GM18499 (cell line): ENCODE results near the gene CLSTN2.

ENCODE experiments used
- ATAC-seq: cut with Tn5 transposase; IDR thresholded peaks from one replicate; pipeline ENCODE4 v1.9.1; 2021; ENCODE audit warnings: moderate number of reproducible peaks; ENCODE audit not compliant: insufficient read depth, unreplicated experiment

The CLSTN2 gene

DNA sequence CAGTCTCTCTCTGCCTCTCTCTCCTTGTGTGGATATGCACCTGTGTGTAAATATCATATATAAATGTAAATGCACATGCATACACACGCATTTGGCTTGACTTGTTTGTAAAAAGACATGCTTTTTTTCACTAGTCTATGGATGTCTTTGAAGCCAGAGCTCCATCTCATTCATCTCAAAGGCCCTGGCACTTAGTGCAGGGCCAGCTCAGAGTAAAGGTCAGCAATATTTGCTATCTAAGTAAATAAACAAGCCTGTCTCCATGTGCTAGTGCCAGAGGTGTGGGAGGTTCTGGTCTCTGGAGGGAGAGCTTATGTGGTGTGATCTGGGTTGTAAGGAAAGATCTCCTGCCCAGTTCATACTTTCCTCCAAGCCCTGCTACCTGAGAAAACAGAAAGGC lies 5.6 kb downstream of the CLSTN2 start:
- no peak for ATAC-seq

DNA sequence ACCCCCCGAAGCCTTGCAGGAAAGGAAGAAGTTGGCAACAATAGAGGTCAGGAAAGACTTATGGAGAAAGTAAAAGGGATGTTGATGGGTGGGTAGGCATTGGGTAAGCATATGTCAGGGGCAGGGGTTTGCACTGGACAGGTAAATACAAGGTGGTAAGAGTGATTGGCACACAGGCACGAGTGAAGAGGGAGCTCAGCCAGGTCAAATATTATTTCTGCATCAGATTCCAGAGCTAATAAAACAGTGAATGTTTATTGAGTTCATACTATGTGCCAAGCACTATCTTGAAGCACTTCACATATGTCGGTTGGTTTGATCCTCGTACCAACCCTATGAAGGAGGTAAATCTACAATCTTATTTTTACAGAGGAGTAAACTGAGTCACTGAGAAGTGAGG lies 6.6 kb downstream of the CLSTN2 start:
- ATAC-seq, result no peak

- ATAC-seq, result no peak
Observed at GRCh38 chr3:139944256-139944910, 9.4 kb downstream of the CLSTN2 start.

DNA sequence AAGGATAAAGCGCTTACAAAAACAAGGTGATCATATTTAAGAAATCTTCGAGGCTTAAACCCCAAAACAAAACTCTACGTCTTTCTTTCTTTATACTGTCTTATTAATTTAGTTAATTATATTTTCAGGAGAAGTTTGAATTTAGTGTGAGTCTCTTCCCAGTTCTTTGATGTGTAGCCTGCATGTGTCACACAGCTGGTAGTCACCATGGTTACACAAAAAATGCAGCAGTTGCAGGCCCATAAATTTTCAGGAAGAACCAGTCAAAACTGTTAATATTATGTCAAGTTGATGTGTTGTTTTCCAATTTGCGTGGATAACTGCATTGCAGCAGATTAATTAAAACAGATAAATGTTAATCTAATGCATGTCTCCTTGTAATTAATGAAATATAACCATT lies 10.4 kb downstream of the CLSTN2 start:
- ATAC-seq, result no peak

- ATAC-seq, result no peak
Observed at GRCh38 chr3:139945942-139946341, 11.0 kb downstream of the CLSTN2 start.

GRCh38 chr3:139948467-139948866 lies 13.5 kb downstream of the CLSTN2 start:
- ATAC-seq, result no peak

DNA sequence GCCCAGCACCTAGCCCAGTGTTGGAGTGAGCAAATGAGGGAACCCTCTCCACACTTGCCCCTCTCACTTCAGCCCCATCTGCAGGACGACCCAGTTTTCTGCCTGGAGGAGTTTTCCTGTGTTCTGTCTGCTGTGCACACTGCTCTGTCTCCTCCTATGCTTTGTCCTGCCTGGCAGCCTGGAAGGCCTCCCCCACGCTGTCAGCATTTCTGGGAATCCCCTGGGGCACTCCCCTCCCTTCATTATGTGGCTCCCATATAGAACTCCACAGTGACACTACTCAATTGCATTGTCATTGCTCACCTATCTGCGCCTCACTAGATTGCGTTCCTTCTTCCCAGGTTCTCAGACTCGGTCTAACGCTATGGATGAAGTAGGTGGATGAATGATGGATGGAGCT lies 13.9 kb downstream of the CLSTN2 start:
- no peak for ATAC-seq

- no peak for ATAC-seq
Observed at GRCh38 chr3:139953131-139953910, 18.3 kb downstream of the CLSTN2 start.

DNA sequence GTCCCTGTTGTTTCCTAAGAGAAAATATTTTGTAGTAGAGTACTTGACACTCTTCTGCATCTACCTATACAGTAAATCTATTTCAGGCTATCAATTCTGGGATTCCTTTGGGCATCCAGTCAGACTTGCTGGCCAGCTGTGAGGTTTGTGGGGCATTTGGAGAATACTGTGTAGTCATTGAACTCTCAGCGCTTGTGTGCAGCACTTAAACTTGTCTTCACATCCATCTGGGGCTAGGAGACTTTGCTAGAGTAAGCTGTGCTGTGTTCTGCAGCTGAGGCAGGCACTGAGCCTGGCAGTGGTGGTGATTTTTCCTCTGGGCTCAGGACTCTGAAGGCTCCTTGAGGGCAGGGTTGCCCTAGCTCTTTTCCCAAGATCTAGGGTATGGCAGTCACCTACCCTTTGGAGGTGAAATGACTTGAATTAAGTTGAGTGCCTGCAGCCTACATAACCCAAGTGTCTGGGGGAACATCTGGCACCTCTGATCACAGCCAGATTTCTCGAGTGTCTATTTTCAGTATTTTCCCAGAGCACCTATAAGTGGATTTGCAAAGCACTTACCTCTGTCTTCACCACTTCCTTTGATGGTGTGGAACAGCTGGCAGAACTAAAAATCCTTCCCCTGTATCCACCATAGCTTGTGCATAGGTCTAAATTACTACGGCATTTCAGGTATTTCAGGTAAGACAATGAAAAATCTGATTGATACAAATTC lies 19.3 kb downstream of the CLSTN2 start:
- ATAC-seq, result no peak

- no peak for ATAC-seq
Observed at GRCh38 chr3:139957844-139958243, 22.9 kb downstream of the CLSTN2 start.

GRCh38 chr3:139969386-139969785 lies 34.4 kb downstream of the CLSTN2 start:
- ATAC-seq, result no peak

- no peak for ATAC-seq
Observed at GRCh38 chr3:139970526-139970925, 35.5 kb downstream of the CLSTN2 start.

DNA sequence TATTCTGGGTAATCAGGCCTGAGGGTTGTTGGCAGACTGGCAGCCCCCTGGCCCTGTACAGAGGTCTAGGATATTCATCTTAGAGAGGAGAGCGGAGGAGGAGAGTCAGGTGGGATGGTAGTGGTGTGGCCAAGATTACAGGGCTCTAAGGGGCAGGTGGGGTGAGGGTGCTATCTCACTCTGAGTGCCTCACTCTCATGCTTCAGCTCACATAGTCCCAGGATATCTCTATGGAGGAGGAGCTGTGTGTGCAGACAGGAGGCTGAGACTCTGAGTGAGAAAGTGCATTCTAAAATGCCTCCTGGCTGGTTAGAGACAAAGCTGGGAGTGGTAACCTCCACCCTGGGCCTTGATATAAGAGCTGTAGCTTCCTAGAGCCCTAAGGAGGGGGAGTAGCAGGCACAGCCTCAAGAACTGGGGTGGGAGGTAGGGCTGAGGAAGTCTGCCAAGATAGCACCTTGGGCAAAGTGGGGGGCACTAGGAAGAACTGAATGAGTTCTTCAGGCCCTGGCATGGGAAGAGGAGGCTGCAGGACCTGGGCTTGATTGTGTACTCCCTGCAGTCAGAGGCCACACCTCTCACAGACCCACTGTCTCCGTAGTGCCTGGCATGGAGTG lies 39.9 kb downstream of the CLSTN2 start:
- ATAC-seq, result no peak

DNA sequence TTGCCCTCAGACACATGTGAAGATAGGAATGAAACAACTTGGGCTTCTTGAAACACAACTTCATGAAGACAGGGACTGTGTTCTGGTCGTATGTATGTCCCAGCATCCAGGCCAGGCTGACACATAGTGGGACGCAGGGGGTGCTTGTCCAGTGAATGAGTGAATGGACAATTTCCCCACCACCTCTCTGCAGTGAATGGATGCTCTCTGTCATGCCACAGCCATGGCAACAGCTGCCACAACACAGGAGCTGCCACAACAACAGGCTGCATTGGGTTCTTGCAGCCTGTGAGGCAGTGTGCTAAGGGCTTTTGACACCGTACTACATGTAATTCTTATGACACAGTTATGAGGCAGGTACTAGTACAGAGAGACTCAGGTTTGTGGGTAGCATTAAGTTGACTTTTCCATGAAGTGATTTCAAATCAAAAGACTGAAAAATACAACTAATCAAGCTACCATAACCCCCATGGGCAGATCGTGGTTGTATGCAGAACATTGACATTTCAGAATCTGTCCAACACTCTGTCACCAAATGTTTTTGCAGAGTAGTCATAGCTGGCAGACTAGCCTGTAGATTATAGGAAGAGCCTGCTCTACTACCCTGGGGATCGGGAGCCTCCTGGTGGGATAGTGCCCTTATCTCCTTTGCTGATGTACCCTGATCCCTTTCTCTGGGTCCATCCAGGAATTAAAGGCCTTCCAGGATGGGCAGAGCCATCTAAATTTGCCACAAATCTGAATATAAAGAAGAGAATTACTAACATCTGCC lies 40.8 kb downstream of the CLSTN2 start:
- ATAC-seq, result no peak

- no peak for ATAC-seq
Observed at GRCh38 chr3:139978966-139979365, 44.0 kb downstream of the CLSTN2 start.

DNA sequence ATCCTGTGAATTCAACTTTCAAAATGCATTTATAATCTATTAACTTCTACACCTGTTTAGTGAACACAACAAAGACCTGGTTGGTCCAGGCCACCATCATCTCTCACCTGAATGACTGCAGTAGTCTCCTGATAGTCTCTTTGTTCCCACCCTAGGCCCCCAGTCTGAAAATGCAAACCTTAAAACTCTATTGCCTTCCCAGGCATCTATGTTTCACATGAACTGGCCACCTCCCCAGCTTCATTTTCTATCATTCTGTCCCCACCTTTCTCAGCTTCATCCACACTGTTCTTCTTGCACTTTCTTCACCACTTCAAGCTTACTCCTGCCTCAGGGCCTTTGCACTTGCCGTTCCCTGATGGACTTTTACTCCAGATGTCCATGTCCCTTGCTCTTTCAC lies 45.0 kb downstream of the CLSTN2 start:
- no peak for ATAC-seq

GRCh38 chr3:139982404-139982803 lies 47.4 kb downstream of the CLSTN2 start:
- no peak for ATAC-seq

DNA sequence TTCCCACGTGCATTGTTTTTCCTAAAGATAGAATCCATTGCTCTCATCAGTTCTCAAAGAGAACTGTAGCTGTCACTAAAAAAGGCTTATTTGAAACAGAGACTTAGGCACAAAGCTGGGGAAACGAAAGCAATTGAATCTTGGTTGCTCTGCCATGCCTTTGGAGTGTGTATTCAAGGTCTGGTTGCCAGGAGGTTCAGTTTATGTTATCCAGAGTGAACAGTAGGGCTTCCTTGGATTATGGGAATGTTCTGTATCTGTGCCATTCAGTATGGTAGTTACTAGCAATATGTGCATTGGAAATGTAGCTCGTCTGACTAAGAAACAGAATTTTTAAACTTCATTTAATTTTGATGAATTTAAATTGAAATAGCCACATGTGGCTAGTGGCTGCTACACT lies 50.6 kb downstream of the CLSTN2 start:
- no peak for ATAC-seq

- ATAC-seq, result no peak
Observed at GRCh38 chr3:139987908-139988307, 52.9 kb downstream of the CLSTN2 start.

- ATAC-seq, result no peak
Observed at GRCh38 chr3:139988472-139989156, 53.6 kb downstream of the CLSTN2 start.
